ENCODE results near the gene PCCA.
"Not testable (repeated sequence)": the region's sequence is repeated elsewhere in the genome, so short reads cannot be mapped to it uniquely, and the experiment has no call there.

Gene PCCA

GRCh38 chr13:100314132-100314910 lies 225.4 kb downstream of the PCCA start:
- DNase-seq, result no peak

- DNase-seq, result no peak
Observed at GRCh38 chr13:100315522-100315921, 226.6 kb downstream of the PCCA start.

- not testable (repeated sequence) for DNase-seq
Observed at GRCh38 chr13:100318473-100318872, 229.6 kb downstream of the PCCA start.

- no peak for DNase-seq
Observed at GRCh38 chr13:100323937-100324336, 235.0 kb downstream of the PCCA start.

GRCh38 chr13:100330662-100331061 lies 241.8 kb downstream of the PCCA start:
- DNase-seq, result no peak

- no peak for DNase-seq
Observed at GRCh38 chr13:100333141-100333540, 244.2 kb downstream of the PCCA start.

- DNase-seq, result no peak
Observed at GRCh38 chr13:100334214-100334613, 245.3 kb downstream of the PCCA start.

GRCh38 chr13:100336795-100337516 lies 248.1 kb downstream of the PCCA start:
- no peak for DNase-seq

- no peak for DNase-seq
Observed at GRCh38 chr13:100338275-100338674, 249.4 kb downstream of the PCCA start.

GRCh38 chr13:100339411-100339940 lies 250.6 kb downstream of the PCCA start:
- DNase-seq, result no peak

- DNase-seq, result no peak
Observed at GRCh38 chr13:100340865-100341264, 252.0 kb downstream of the PCCA start.

- DNase-seq, result no peak
Observed at GRCh38 chr13:100341327-100341726, 252.4 kb downstream of the PCCA start.

- no peak for DNase-seq
Observed at GRCh38 chr13:100344544-100344943, 255.7 kb downstream of the PCCA start.

GRCh38 chr13:100347968-100348367 lies 259.1 kb downstream of the PCCA start:
- no peak for DNase-seq

- no peak for DNase-seq
Observed at GRCh38 chr13:100349594-100349993, 260.7 kb downstream of the PCCA start.

- no peak for DNase-seq
Observed at GRCh38 chr13:100350601-100351000, 261.7 kb downstream of the PCCA start.

GRCh38 chr13:100356426-100356825 lies 267.5 kb downstream of the PCCA start:
- no peak for DNase-seq

- DNase-seq, result no peak
Observed at GRCh38 chr13:100356889-100357288, 268.0 kb downstream of the PCCA start.

- DNase-seq, result no peak
Observed at GRCh38 chr13:100357764-100358163, 268.9 kb downstream of the PCCA start.

GRCh38 chr13:100361504-100361903 lies 272.6 kb downstream of the PCCA start:
- no peak for DNase-seq

GRCh38 chr13:100362371-100362770 lies 273.5 kb downstream of the PCCA start:
- DNase-seq, result no peak

- DNase-seq, result no peak
Observed at GRCh38 chr13:100362781-100363180, 273.9 kb downstream of the PCCA start.

- DNase-seq, result no peak
Observed at GRCh38 chr13:100363285-100363711, 274.4 kb downstream of the PCCA start.

GRCh38 chr13:100363874-100364273 lies 275.0 kb downstream of the PCCA start:
- no peak for DNase-seq
